Progenitor cell of endocrine pancreas (in vitro differentiated cells): ENCODE data around the gene PFKP. TPM values are rescaled to one million over a fixed set of nuclear protein-coding genes. Genes with fewer than 3 reads are reported as not detected.

Experiments used
- DNase-seq: peaks from one replicate; pipeline ENCODE4 v3.0.0; 2021; ENCODE audit warnings: low spot score; ENCODE audit not compliant: unreplicated experiment
- H3K27ac Mint-ChIP-seq: 2 replicates; pipeline ENCODE4 v1.8.0; 2021; ENCODE audit warnings: mild to moderate bottlenecking, moderate library complexity, mixed read lengths
- H3K27me3 Mint-ChIP-seq: 2 replicates; pipeline ENCODE4 v1.8.0; 2021; ENCODE audit warnings: mixed read lengths
- H3K36me3 Mint-ChIP-seq: 2 replicates; pipeline ENCODE4 v1.8.0; 2022; ENCODE audit warnings: mixed read lengths; ENCODE audit not compliant: insufficient read depth
- H3K4me1 Mint-ChIP-seq: 2 replicates; pipeline ENCODE4 v1.8.0; 2021; ENCODE audit warnings: low read depth, mixed read lengths
- H3K4me3 Mint-ChIP-seq: 2 replicates; pipeline ENCODE4 v1.8.0; 2021; ENCODE audit warnings: low read depth, mild to moderate bottlenecking, moderate library complexity, mixed read lengths
- H3K9me3 Mint-ChIP-seq: 2 replicates; pipeline ENCODE4 v1.8.0; 2021; ENCODE audit warnings: low read depth, mixed read lengths
- total RNA-seq: library from RNA; stranded (reverse); gene quantifications from 2 replicates; pipeline ENCODE4 v1.2.1, GENCODE V29; 2021
- TF ChIP-seq, protein P1 (sequence below): fragments of 200-600 bp; sonication (generic); IDR thresholded peaks from one replicate; pipeline ENCODE4 v1.5.0; 2021; ENCODE audit warnings: antibody characterized with exemption, mild to moderate bottlenecking; ENCODE audit not compliant: unreplicated experiment

PFKP gene
- total RNA-seq, 1 donor from 2014 or later = 4.8 TPM

DNA sequence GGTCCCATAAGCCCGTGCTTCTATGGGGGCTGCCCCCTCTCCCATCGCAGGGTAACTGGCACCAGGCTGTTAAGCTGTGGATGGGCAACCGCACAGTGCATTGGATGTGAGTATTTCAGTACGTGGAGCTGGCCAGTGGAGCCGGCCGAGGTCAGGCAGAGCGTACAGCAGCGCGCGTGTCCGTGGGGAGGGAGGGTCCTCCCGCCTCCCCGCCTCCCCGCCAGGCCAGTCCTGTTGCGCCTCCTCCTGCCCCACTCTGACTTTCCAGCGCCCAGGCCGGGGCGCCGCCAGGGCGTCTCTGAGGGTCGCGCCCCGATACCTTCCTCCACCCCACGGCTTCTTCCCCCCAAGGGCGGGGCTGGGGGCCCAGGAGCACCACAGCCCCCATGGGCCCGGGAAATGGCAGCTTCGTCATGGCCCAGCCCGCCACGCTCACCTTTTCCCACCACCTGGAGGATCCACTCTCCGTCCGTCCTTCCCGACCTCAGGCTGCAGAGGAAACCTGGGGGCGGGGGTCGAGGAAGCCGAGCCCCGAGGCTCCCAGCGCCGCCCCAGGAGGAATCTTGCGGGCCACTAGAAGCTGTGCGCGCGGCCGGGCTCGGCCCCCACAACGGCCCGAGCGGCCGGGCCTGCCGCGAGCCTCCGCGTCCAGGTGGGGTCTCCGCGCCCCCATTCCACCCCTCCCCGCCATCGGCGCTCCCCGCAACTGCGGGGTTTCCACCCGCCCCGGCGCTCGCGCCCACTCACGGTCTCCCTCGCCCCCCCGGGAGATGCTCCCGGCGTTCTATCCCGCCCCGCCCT lies 831 bp upstream of the PFKP start:
- TF ChIP-seq, protein P1, sequence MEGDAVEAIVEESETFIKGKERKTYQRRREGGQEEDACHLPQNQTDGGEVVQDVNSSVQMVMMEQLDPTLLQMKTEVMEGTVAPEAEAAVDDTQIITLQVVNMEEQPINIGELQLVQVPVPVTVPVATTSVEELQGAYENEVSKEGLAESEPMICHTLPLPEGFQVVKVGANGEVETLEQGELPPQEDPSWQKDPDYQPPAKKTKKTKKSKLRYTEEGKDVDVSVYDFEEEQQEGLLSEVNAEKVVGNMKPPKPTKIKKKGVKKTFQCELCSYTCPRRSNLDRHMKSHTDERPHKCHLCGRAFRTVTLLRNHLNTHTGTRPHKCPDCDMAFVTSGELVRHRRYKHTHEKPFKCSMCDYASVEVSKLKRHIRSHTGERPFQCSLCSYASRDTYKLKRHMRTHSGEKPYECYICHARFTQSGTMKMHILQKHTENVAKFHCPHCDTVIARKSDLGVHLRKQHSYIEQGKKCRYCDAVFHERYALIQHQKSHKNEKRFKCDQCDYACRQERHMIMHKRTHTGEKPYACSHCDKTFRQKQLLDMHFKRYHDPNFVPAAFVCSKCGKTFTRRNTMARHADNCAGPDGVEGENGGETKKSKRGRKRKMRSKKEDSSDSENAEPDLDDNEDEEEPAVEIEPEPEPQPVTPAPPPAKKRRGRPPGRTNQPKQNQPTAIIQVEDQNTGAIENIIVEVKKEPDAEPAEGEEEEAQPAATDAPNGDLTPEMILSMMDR = no peak
- no peaks in the 10 kb centered on the region for H3K36me3 Mint-ChIP-seq
- H3K9me3 Mint-ChIP-seq = no peaks in the 10 kb centered on the region
- no peaks in the 10 kb centered on the region for H3K4me1 Mint-ChIP-seq
- peak overlapping the region; percentile 50 for H3K4me3 Mint-ChIP-seq
- peaks cover 54% of the 10 kb centered on the region for H3K27me3 Mint-ChIP-seq
- DNase-seq = no peak
- no peak overlapping the region for H3K27ac Mint-ChIP-seq

DNA sequence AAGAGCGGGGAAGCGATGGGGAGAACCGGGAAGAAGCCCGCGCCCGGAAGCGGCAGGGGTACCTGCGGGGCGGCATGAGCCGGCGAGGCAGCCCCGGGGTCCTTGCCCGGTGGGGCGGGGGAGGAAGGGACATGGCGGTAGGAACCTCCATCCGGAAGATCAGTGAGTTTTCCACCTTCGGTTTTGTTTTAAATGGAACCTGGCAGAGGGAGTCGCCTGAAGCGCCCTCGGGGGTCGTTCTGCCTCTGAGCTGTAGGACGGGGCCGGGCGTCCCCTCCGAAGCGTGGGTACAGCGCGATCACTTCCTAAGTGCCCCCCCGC lies 471 bp downstream of the PFKP start:
- Mint-ChIP-seq H3K4me1 (no peaks in the 10 kb centered on the region), H3K27ac (no peak overlapping the region), H3K27me3 (peaks cover 65% of the 10 kb centered on the region), H3K36me3 (no peaks in the 10 kb centered on the region), H3K4me3 (peak overlapping the region; percentile 76), H3K9me3 (no peaks in the 10 kb centered on the region)
- no peak for DNase-seq
- TF ChIP-seq, protein P1 = no peak

DNA sequence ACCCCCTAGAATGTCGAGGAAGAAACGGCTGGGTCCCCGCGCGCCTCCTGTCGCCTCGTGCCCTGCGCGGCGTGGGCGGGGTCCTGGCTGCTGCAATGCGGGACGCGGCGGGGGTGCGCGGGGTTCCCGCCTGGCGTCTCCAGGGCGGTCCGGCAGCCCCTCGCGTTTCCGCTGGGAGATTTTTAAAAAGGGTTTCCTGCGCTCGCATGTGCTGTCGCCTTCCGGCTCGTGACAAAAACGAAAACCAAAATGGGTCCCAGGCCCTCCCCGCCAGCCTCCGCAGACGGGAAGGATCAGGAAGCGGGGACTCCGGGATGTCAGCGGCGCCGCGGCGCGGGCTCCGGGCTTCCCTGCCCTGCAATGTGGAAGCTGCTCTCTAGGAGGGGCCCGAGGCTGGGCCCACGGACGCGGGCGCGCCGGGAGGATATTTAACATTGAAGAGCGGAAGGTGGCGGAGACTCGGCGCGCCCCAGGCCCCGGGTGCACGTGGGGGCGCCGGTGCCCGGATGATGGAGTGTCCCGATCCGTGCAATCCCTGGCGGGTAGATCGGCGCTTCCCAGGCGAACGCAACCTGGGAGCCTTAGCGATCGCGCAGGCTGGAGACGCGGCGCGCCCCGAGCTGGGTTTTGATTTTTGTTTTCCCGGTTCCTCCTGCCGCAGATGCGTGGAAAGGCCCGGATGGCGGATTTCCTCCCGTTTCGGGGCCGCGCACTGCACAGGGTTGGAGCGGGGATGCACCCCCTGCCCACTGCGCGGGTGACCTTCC lies 1.0 kb downstream of the PFKP start:
- Mint-ChIP-seq H3K27me3 (peaks cover 68% of the 10 kb centered on the region), H3K36me3 (no peaks in the 10 kb centered on the region)
- DNase-seq = no peak

DNA sequence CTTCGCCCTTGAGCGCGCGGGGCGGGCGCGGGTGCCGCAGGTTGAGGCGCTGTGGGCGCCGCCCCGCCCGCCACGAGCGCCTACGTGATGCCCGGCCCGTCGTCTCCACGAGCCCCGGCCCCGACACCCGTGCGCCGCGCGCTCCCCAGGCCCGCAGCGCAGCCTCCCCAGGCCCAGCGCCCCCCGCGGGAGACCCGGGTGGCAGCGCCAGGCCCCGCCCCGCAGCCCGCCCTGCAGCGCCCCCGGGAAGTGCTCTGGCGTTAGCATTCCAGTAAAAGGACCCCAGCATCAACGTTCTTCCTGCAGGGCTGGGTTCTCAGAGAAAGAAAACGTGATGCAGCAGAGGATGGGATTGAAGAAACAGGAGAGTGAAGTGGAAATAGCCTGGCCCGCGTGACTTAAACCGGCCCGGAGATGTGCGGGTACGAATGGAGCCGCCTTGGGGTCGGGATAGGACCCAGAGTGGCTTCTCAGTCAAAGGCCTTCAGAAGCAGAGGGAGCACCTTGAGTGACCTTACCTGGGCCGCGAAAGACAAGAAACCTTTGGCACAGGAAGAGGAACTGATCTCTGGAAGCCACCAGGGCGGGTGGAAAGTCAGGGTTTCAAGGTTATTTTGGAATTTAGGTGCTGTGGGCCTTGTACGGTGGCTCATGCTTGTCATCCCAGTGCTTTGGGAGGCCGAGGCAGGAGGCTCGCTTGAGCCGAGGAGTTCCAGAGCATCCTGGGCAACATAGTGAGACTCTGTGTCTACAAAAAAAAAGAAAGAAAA lies 1.8 kb downstream of the PFKP start:
- peak overlapping the region; percentile 62 for H3K27ac Mint-ChIP-seq
- DNase-seq = no peak
- peak overlapping the region; percentile 73 for H3K4me3 Mint-ChIP-seq
- TF ChIP-seq, protein P1 = peak; percentile 6
- H3K36me3 Mint-ChIP-seq = no peaks in the 10 kb centered on the region
- H3K4me1 Mint-ChIP-seq = no peaks in the 10 kb centered on the region
- H3K9me3 Mint-ChIP-seq = no peaks in the 10 kb centered on the region
- peaks cover 71% of the 10 kb centered on the region for H3K27me3 Mint-ChIP-seq

More for the DNA sequence above, 1.0 kb downstream of the PFKP start:
- Mint-ChIP-seq H3K4me1 (no peaks in the 10 kb centered on the region), H3K27ac (no peak overlapping the region), H3K4me3 (peak overlapping the region; percentile 76), H3K9me3 (no peaks in the 10 kb centered on the region)
- TF ChIP-seq, protein P1 = peak; percentile 21

DNA sequence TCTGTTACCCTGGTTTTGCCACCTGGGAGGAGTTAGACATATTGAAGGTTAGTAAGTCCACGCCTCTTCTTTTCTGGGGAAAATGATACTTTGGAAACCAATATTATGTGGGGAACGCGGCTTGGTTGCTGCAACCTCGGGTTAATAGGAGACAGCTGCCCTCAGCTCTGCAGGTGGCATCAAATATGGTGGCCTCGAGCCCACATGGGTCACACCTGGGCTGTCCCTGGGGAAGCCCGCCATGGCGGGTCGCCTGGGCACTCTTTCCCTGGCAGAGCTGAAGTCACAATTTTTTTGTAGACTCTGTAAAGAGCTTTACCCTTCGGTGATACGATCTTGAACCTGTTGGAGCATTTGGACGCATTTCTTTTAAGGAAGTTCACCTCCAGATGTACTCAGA lies 2.5 kb downstream of the PFKP start:
- TF ChIP-seq, protein P1 = no peak
- Mint-ChIP-seq H3K36me3 (no peaks in the 10 kb centered on the region), H3K4me1 (no peaks in the 10 kb centered on the region), H3K4me3 (peak overlapping the region; percentile 73), H3K27me3 (peaks cover 71% of the 10 kb centered on the region), H3K27ac (no peak overlapping the region), H3K9me3 (no peaks in the 10 kb centered on the region)
- DNase-seq = no peak
